IPS-18a (cell line): Measurements from ENCODE around the gene FBXO34.

Source experiments
- H3K27ac ChIP-seq: one replicate; pipeline ENCODE4 v1.5.1; 2013; ENCODE audit warnings: low read length
- H3K27me3 ChIP-seq: one replicate; pipeline ENCODE4 v1.6.1; 2013; ENCODE audit warnings: mild to moderate bottlenecking, low read length; ENCODE audit not compliant: control insufficient read depth, insufficient read depth
- H3K36me3 ChIP-seq: one replicate; pipeline ENCODE4 v1.6.1; 2013; ENCODE audit warnings: low read depth, low read length; ENCODE audit not compliant: control insufficient read depth
- H3K4me1 ChIP-seq: one replicate; pipeline ENCODE4 v1.6.1; 2013; ENCODE audit warnings: low read depth, low read length; ENCODE audit not compliant: control insufficient read depth
- H3K4me3 ChIP-seq: one replicate; pipeline ENCODE4 v1.5.1; 2013; ENCODE audit warnings: low read length
- H3K9ac ChIP-seq: one replicate; pipeline ENCODE4 v1.6.1; 2013; ENCODE audit warnings: mild to moderate bottlenecking, low read length, moderate library complexity
- H3K9me3 ChIP-seq: one replicate; pipeline ENCODE4 v1.6.1; 2013; ENCODE audit warnings: low read depth, low read length; ENCODE audit not compliant: control insufficient read depth

The FBXO34 gene

DNA sequence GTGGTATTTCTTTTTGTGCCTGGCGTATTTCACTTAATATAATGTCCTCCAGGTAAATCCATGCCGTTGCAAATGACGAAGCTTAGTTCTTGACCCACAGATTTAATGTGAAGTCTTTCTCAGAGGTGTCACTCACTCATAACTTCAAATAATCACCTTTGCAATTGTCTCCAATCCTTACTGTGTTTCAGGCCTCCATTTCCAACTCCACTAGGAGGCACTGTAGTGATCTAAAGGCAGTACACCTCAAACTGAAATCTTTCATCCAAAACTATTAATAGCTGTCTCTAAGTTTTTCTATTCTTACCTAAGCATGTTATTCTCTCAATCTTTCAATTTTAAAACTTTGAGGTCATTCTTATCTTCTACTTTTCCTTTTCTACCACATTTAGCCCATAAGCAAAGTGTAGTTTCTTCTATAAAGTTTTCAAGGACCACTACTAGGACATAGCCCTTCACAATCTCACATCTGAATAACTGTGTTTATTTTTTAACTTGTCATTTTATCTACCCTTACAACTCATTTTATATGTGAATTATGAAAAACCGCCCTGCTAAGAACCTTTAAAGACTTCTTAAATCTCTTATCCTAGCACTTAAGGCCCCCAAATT, 25.5 kb upstream of the FBXO34 start:
- no peaks in the 10 kb centered on the region for H3K9me3 ChIP-seq
- H3K27me3 ChIP-seq, result peaks cover 8% of the 10 kb centered on the region

DNA sequence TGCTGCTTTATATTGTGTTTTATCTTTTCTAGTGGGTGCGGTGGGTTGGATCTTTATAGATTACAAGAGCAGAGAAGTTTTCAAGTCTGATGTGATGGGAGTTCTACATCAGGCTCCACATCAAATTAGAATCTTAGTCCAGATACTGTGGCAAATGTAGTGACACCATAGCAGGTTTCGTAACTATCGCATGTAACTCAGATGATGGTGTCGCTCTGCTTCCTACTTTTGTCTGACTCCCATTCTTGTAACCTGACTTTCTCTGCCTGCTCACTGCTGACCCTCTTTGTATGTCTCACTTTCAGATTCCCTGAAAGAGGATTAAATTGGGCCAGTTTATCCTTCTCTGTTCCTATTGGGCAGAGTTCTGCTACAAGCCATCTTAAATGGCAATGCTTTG, 22.8 kb upstream of the FBXO34 start:
- Histone ChIP-seq H3K27me3 (no peaks in the 10 kb centered on the region), H3K36me3 (no peaks in the 10 kb centered on the region), H3K4me1 (no peaks in the 10 kb centered on the region), H3K4me3 (no peak overlapping the region), H3K9me3 (no peaks in the 10 kb centered on the region), H3K9ac (no peak overlapping the region), H3K27ac (no peak overlapping the region)

More for the DNA sequence above, 25.5 kb upstream of the FBXO34 start:
- Histone ChIP-seq H3K27ac (no peak overlapping the region), H3K9ac (no peak overlapping the region), H3K4me3 (no peak overlapping the region), H3K36me3 (no peaks in the 10 kb centered on the region), H3K4me1 (no peaks in the 10 kb centered on the region)

DNA sequence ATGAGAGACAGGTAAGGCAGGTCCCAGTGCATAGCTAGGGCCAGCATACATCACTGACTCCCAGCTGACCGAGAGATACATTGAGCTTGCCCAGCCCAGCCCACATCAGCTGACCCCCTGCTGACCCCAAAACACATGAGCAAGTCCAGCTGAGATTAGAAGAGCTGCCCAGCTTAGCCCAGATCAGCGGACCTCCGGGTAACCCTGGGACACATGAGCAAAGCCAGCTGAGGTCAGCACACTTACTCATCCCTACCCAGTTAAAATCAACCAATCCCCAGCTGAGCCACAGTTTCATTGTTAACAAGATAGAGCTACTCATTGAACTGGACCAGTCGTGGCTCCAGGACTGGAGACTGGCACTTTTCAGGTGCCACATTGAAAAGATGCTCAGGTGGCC, 21.8 kb upstream of the FBXO34 start:
- H3K9ac ChIP-seq, result no peak overlapping the region
- no peak overlapping the region for H3K4me3 ChIP-seq
- H3K27me3 ChIP-seq, result no peaks in the 10 kb centered on the region
- no peaks in the 10 kb centered on the region for H3K9me3 ChIP-seq
- no peaks in the 10 kb centered on the region for H3K4me1 ChIP-seq
- no peaks in the 10 kb centered on the region for H3K36me3 ChIP-seq
- no peak overlapping the region for H3K27ac ChIP-seq

DNA sequence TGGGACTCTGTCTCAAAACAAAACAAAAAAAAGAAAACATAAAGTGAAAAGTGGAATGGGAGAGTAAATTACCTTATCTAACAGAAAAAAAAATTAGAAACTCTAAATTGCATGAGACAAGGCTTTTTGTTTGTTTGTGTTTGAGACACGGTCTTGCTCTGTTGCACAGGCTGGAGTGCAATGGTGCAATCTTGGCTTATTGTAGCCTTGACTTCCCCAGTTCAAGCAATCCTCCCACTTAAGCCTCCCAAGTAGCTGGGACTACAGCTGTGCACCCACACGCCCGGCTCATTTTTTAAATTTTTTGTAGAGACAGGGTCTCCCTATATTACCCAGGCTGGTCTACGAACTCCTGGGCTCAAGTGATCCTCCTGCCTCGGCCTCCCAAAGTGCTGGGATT, 17.9 kb upstream of the FBXO34 start:
- Histone ChIP-seq H3K9ac (no peak overlapping the region), H3K27me3 (no peaks in the 10 kb centered on the region), H3K27ac (no peak overlapping the region), H3K9me3 (no peaks in the 10 kb centered on the region), H3K36me3 (no peaks in the 10 kb centered on the region), H3K4me1 (no peaks in the 10 kb centered on the region), H3K4me3 (no peak overlapping the region)

DNA sequence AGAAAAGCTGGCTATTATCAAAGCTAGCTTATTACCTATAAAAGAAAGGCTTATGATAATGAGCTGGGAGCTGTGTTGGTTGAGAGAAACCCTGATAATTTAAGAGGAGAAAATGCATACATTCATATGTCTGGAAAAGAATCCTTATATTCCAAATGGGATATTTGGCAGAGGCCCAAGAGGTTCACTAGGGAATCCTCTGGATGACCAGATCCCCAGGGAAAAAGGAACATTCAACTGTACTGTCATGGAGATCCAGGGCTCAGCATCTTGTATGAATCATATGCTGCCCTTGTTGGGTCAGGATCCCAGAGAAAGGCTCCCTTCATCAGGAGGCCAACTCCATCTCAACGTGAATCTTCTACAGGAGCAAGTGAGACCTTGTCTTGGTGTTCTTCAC, 16.6 kb upstream of the FBXO34 start:
- Histone ChIP-seq H3K9ac (no peak overlapping the region), H3K9me3 (no peaks in the 10 kb centered on the region), H3K27ac (no peak overlapping the region), H3K36me3 (no peaks in the 10 kb centered on the region), H3K27me3 (no peaks in the 10 kb centered on the region), H3K4me1 (no peaks in the 10 kb centered on the region), H3K4me3 (no peak overlapping the region)

DNA sequence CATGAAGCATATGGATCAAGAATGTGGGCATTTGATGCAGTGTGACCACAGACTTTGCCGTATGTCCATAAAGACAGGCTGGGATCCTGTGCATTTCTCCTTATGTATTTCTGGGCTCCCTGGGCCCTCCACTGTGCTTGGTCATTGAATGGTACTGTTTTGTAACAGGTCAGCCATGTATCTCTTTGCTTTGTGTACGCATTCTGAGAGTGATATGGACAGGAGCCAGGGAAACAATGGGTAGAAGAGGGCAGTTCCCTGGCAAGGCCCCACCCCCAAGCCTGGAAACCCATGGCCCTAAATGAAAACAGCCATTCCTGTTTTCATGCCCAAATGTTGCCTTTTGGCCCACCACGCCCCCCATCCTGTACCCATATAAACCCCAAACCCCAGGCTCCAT, 15.2 kb upstream of the FBXO34 start:
- no peak overlapping the region for H3K4me3 ChIP-seq
- H3K9ac ChIP-seq, result no peak overlapping the region
- H3K27ac ChIP-seq, result no peak overlapping the region
- H3K27me3 ChIP-seq, result no peaks in the 10 kb centered on the region
- no peaks in the 10 kb centered on the region for H3K9me3 ChIP-seq
- no peaks in the 10 kb centered on the region for H3K36me3 ChIP-seq
- H3K4me1 ChIP-seq, result no peaks in the 10 kb centered on the region

DNA sequence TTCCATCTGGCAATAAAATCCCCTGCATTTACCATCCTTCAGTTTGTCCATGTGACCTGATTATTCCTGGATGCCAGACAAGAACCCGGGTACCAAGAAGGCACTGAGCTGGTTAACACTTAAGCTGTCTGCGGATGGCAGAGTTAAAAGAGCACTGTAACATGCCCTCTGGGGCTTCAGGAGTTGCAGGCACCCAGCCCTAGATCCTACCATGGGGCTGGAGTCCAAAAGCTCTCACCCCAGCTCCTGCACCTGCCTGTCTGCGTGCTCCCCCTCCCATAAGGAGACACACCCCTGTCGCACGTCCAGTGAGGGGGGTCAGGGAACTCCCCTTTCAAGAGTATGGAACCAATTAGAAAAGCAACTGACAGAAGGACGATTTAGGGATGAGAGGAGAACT, 14.6 kb upstream of the FBXO34 start:
- no peak overlapping the region for H3K4me3 ChIP-seq
- H3K27ac ChIP-seq, result no peak overlapping the region
- H3K9ac ChIP-seq, result no peak overlapping the region

DNA sequence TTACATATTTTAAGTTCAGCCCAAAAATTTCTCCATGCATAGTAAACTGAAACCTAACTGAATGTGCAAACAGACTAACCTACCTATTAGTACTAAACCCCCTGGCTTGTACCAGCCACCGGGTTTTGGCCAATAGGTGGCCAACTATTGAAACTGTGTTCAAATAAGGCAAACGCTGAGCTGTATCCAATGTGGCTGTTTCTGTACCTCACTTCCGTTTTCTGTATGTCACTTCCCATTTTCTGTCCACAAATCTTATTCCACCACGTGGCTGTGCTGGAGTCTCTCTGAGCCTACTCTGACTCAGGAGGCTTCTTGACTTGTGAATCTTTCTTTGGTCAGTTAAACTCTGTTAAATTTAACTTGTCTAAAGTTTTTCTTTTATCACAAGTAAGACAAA, 6.0 kb upstream of the FBXO34 start:
- no peaks in the 10 kb centered on the region for H3K9me3 ChIP-seq
- no peaks in the 10 kb centered on the region for H3K4me1 ChIP-seq
- H3K4me3 ChIP-seq, result no peak overlapping the region
- no peak overlapping the region for H3K9ac ChIP-seq
- H3K27ac ChIP-seq, result no peak overlapping the region
- H3K36me3 ChIP-seq, result no peaks in the 10 kb centered on the region
- H3K27me3 ChIP-seq, result no peaks in the 10 kb centered on the region

More for the DNA sequence above, 14.6 kb upstream of the FBXO34 start:
- H3K36me3 ChIP-seq, result no peaks in the 10 kb centered on the region
- no peaks in the 10 kb centered on the region for H3K9me3 ChIP-seq
- no peaks in the 10 kb centered on the region for H3K4me1 ChIP-seq
- H3K27me3 ChIP-seq, result no peaks in the 10 kb centered on the region

DNA sequence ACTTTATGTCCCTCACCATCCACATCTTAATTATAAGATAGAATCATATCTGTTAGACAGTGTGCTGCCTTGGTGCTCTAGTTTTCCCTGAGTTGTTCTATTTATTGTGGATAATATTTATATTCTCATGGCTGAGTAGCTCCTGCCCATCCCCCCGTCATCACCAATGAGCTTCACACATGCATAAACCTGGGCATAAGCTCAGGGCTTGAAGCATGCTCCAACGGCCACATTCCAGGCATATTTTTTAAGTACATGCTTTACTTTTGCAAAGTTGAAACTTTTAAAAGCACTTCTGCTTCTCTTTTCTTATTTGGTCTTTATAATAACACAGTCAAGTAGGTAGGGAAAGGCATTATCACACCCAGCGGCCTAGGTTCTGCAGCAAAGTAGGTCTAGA, 3.4 kb upstream of the FBXO34 start:
- Histone ChIP-seq H3K9me3 (no peaks in the 10 kb centered on the region), H3K27me3 (peaks cover 8% of the 10 kb centered on the region), H3K9ac (no peak overlapping the region), H3K36me3 (no peaks in the 10 kb centered on the region), H3K4me1 (peaks cover 12% of the 10 kb centered on the region), H3K27ac (no peak overlapping the region), H3K4me3 (no peak overlapping the region)

DNA sequence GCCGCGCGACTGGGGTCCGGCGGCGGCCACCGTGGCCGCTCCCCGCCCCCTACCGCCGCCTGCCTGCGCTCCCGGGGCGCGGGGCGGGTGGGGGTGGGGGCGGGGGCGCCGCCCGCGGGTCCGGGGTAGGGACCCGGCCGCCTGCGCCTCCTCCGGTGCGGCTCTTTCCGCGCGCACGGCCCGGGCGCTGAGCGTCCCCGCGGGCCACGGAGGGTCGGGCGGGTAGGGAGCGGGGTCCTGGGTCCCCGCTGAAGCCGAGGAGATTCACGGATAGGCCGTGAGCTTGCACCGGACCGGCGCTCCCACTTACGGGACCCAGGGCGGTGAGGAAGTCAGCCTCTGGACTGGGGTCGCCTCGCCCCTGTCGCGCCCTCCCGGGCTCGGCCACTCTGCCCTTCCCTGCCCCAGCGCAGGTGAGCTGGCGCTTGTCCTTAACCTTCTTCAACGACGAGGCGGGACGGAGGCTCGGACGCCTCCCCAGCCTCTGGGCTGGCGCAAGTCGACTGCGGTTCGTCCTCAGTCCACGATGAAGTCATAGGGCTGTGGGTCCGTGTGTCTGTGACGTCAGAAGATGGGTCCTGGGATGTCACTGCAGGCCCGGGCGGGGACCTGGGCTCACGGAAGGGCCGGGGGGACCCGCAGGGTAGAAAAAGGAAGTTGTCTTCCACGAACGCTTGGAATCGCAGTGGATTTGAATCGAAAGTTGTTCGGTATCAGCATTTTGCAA, 514 bp downstream of the FBXO34 start:
- no peak overlapping the region for H3K27ac ChIP-seq
- no peaks in the 10 kb centered on the region for H3K36me3 ChIP-seq
- peaks cover 8% of the 10 kb centered on the region for H3K27me3 ChIP-seq
- H3K4me1 ChIP-seq, result peaks cover 14% of the 10 kb centered on the region
- H3K9ac ChIP-seq, result peak overlapping the region; percentile 50
- H3K4me3 ChIP-seq, result peak overlapping the region; percentile 66
- H3K9me3 ChIP-seq, result no peaks in the 10 kb centered on the region

DNA sequence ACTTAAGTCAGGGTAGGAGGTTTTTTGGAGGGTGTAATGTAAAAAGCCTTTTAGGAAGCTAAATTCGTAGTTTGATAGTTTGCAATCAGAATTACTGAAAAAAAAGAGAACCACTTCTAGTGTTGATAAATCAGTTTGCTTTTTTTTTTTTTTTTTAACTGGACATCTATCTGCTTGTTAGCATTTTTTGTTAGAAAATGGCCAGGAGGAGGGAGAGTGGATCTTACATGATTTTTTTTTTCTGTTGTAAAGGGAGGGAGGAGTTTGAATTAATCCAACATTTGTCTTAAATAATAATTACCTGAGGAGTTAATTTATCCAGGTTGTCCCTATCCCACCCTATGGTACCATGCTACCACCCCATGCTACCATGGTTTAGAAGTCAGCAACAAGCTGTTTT, 1.2 kb downstream of the FBXO34 start:
- Histone ChIP-seq H3K27ac (no peak overlapping the region), H3K4me1 (peaks cover 14% of the 10 kb centered on the region), H3K36me3 (no peaks in the 10 kb centered on the region)

DNA sequence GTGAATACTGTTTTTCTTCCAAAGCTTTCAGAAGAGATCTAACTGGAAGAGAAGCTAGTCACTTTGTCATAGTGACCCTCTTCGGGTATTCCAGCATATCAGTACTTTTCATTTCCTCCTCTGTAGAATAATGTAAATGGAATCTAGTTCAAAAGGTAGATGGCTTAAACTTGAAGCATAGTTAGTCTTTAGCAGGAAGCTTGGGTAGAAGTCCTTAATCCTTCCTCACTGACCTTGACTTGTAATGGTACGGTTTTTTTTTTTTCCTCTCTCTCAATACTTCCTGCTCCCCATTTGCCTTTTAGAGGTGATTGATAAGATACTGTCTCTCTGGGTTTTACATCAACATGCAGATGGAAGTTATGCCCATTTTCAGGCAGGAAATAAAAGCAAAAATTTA, 1.7 kb downstream of the FBXO34 start:
- peaks cover 8% of the 10 kb centered on the region for H3K27me3 ChIP-seq
- H3K9me3 ChIP-seq, result no peaks in the 10 kb centered on the region
- peaks cover 14% of the 10 kb centered on the region for H3K4me1 ChIP-seq
- H3K36me3 ChIP-seq, result no peaks in the 10 kb centered on the region
- H3K9ac ChIP-seq, result no peak overlapping the region
- no peak overlapping the region for H3K27ac ChIP-seq
- H3K4me3 ChIP-seq, result no peak overlapping the region

More for the DNA sequence above, 1.2 kb downstream of the FBXO34 start:
- Histone ChIP-seq H3K4me3 (peak overlapping the region; percentile 66), H3K27me3 (peaks cover 8% of the 10 kb centered on the region), H3K9ac (peak overlapping the region; percentile 50), H3K9me3 (no peaks in the 10 kb centered on the region)
